K562 (cell line): ENCODE measurements around the gene MDK. TPM values are rescaled to one million over a fixed set of nuclear protein-coding genes. Genes with fewer than 3 reads are reported as not detected.

Source experiments
- ARID2 ChIP-seq: fragments of 450-650 bp; IDR thresholded peaks from 2 replicates; pipeline ENCODE4 v1.6.1; 2017; ENCODE audit warnings: antibody characterized with exemption, mild to moderate bottlenecking
- EHMT2 ChIP-seq: fragments of 450-650 bp; IDR thresholded peaks from 2 replicates; pipeline ENCODE4 v1.6.1; 2018; ENCODE audit warnings: antibody characterized with exemption
- EZH2 ChIP-seq: IDR thresholded peaks from 2 replicates; pipeline ENCODE4 v1.6.1; 2012; ENCODE audit warnings: low read depth, mild to moderate bottlenecking, inconsistent platforms, low read length, borderline replicate concordance
- RB1 ChIP-seq: fragments of 450-650 bp; IDR thresholded peaks from 2 replicates; pipeline ENCODE4 v1.6.1; 2017; ENCODE audit warnings: low read depth, mild to moderate bottlenecking
- SIN3A ChIP-seq, 2 experiments: fragments of 150-350 bp in 1 of 2; IDR thresholded peaks; 2 replicates each; pipeline ENCODE4 v1.6.1; 2011 to 2016; ENCODE audit warnings: borderline replicate concordance in 2 of 2, low read depth in 2 of 2, low read length in 2 of 2, mild to moderate bottlenecking in 2 of 2, moderate library complexity in 2 of 2; ENCODE audit not compliant: control insufficient read depth in 1 of 2
- XRCC5 ChIP-seq: fragments of 200-400 bp; formaldehyde crosslinking; IDR thresholded peaks from 2 replicates; pipeline ENCODE4 v1.6.1; 2017; ENCODE audit warnings: low read depth, mild to moderate bottlenecking, low read length
- ZNF212 ChIP-seq: fragments of 450-650 bp; formaldehyde crosslinking; IDR thresholded peaks from 2 replicates; pipeline ENCODE4 v1.4.0; 2020; ENCODE audit warnings: mild to moderate bottlenecking
- ZSCAN32 ChIP-seq: fragments of 450-650 bp; formaldehyde crosslinking; IDR thresholded peaks from 2 replicates; pipeline ENCODE4 v1.4.0; 2020; ENCODE audit warnings: mild to moderate bottlenecking, moderate library complexity
- polyA plus RNA-seq, 8 experiments: library from polyadenylated mRNA; depleted of rRNA in 4 of 8; stranded (reverse) in 5 of 8; unstranded in 3 of 8; fragments of >200 nt; fragmentation: Nextera tagmentation in 2 of 8; fragmentation: Illumina TruSeq in 1 of 8; extraction: Ambion mirVana in 2 of 8; extraction: Trizol in 1 of 8; gene quantifications; 2 replicates each; pipeline versions ENCODE4 v1.2.1 to v1.2.3, GENCODE V29; 2011 to 2014; ENCODE audit warnings: inconsistent platforms in 1 of 8, missing spikeins in 1 of 8
- total RNA-seq, 7 experiments: library from RNA; depleted of rRNA in 6 of 7; stranded (reverse); fragments of >200 nt in 6 of 7; fragmentation: Illumina TruSeq in 2 of 7; extraction: Trizol in 2 of 7; gene quantifications; 2 replicates each; pipeline versions ENCODE4 v1.2.1 to v1.2.3, GENCODE V29; 2011 to 2021; ENCODE audit warnings: low replicate concordance in 1 of 7
- TF ChIP-seq, protein P1 (sequence below), 2 experiments: IDR thresholded peaks; 2 replicates each; pipeline ENCODE4 v1.6.1; 2012; ENCODE audit warnings: improper control_type of control experiment in 2 of 2, low read depth in 2 of 2, low read length in 2 of 2, borderline replicate concordance in 1 of 2
- TF ChIP-seq, protein P2 (sequence below), 2 experiments: fragments of 450-650 bp; IDR thresholded peaks; 2 replicates each; pipeline ENCODE4 v1.6.1; 2018; ENCODE audit warnings: mild to moderate bottlenecking in 2 of 2, low read depth in 1 of 2; ENCODE audit not compliant: partially characterized antibody in 2 of 2
- TF ChIP-seq, protein P3 (sequence below): sonication (generic); formaldehyde crosslinking; IDR thresholded peaks from 2 replicates; pipeline ENCODE4 v1.8.0; 2022; ENCODE audit warnings: mild to moderate bottlenecking, missing genetic modification reagents
- TF ChIP-seq, protein P4 (sequence below): fragments of 450-650 bp; IDR thresholded peaks from 2 replicates; pipeline ENCODE4 v1.6.1; 2016; ENCODE audit warnings: mild to moderate bottlenecking

Gene MDK
- total and polyA plus RNA-seq, 9 of the 15 experiments (the other 6 are each of a cell fraction or from before 2014, with no cell fraction given): 20.7 to 700 (median 350) TPM

DNA sequence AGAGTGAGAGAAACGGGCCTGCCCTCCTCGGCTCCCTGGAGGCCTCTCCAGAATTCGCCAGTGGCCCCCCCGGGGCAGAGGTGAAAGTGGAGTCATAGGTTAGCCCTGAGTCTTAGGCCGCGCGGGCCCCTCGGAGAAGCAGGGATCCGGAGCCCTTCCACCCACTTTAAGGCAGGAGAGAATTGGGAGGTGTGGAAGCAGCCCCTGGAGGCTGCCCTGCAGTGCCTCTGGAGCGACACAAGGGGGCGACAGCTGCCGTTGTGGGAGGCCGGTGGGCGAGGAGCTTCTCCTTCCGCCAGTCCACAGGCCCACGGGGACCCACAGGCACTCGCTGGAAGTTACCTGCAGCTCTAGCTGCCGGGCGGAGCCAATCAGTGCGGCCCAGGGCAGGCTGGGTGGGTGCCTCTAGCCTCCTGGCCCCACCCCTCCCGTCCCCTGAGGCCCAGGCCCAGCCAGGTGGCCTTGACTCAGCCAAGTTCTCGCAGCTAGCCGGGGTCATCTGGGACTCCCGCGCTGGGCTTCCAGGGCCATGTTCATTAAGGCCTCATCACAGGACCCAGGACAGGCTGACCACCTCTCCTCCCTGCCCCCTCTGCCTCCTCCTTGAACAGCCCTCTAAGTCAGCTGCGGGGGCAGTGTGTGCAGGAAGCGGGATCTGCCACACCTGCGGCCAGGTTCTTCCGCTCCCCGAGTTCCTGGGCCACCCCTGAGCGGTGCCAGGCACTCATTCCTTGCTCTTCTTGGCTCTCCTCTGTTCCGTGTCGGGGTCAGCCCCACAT is 29.2 kb upstream of the MDK start (continued):
- TF ChIP-seq, protein P1, sequence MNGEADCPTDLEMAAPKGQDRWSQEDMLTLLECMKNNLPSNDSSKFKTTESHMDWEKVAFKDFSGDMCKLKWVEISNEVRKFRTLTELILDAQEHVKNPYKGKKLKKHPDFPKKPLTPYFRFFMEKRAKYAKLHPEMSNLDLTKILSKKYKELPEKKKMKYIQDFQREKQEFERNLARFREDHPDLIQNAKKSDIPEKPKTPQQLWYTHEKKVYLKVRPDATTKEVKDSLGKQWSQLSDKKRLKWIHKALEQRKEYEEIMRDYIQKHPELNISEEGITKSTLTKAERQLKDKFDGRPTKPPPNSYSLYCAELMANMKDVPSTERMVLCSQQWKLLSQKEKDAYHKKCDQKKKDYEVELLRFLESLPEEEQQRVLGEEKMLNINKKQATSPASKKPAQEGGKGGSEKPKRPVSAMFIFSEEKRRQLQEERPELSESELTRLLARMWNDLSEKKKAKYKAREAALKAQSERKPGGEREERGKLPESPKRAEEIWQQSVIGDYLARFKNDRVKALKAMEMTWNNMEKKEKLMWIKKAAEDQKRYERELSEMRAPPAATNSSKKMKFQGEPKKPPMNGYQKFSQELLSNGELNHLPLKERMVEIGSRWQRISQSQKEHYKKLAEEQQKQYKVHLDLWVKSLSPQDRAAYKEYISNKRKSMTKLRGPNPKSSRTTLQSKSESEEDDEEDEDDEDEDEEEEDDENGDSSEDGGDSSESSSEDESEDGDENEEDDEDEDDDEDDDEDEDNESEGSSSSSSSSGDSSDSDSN (IDR thresholded peaks at IDR 0.05; ENCODE audit: borderline replicate concordance in 1 of 2, low read depth in 2 of 2, low read length in 2 of 2): no peak
- TF ChIP-seq, protein P2, sequence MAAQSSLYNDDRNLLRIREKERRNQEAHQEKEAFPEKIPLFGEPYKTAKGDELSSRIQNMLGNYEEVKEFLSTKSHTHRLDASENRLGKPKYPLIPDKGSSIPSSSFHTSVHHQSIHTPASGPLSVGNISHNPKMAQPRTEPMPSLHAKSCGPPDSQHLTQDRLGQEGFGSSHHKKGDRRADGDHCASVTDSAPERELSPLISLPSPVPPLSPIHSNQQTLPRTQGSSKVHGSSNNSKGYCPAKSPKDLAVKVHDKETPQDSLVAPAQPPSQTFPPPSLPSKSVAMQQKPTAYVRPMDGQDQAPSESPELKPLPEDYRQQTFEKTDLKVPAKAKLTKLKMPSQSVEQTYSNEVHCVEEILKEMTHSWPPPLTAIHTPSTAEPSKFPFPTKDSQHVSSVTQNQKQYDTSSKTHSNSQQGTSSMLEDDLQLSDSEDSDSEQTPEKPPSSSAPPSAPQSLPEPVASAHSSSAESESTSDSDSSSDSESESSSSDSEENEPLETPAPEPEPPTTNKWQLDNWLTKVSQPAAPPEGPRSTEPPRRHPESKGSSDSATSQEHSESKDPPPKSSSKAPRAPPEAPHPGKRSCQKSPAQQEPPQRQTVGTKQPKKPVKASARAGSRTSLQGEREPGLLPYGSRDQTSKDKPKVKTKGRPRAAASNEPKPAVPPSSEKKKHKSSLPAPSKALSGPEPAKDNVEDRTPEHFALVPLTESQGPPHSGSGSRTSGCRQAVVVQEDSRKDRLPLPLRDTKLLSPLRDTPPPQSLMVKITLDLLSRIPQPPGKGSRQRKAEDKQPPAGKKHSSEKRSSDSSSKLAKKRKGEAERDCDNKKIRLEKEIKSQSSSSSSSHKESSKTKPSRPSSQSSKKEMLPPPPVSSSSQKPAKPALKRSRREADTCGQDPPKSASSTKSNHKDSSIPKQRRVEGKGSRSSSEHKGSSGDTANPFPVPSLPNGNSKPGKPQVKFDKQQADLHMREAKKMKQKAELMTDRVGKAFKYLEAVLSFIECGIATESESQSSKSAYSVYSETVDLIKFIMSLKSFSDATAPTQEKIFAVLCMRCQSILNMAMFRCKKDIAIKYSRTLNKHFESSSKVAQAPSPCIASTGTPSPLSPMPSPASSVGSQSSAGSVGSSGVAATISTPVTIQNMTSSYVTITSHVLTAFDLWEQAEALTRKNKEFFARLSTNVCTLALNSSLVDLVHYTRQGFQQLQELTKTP (IDR thresholded peaks at IDR 0.05; ENCODE audit: low read depth in 1 of 2, partially characterized antibody in 2 of 2): peak in 1 of 2 experiments; percentile 33
- TF ChIP-seq XRCC5 (peak; percentile 70; the same call in 1 of the 2 replicates), ZNF212 (CRISPR knock-in tag) (no peak), ZSCAN32 (CRISPR knock-in tag) (no peak), SIN3A (IDR thresholded peaks at IDR 0.05; ENCODE audit: borderline replicate concordance in 2 of 2, control insufficient read depth in 1 of 2, low read depth in 2 of 2, low read length in 2 of 2) (no peak), RB1 (peak; percentile 88; the same call in 1 of the 2 replicates), EZH2 (no peak), EHMT2 (no peak), ARID2 (no peak)
- TF ChIP-seq, protein P3, sequence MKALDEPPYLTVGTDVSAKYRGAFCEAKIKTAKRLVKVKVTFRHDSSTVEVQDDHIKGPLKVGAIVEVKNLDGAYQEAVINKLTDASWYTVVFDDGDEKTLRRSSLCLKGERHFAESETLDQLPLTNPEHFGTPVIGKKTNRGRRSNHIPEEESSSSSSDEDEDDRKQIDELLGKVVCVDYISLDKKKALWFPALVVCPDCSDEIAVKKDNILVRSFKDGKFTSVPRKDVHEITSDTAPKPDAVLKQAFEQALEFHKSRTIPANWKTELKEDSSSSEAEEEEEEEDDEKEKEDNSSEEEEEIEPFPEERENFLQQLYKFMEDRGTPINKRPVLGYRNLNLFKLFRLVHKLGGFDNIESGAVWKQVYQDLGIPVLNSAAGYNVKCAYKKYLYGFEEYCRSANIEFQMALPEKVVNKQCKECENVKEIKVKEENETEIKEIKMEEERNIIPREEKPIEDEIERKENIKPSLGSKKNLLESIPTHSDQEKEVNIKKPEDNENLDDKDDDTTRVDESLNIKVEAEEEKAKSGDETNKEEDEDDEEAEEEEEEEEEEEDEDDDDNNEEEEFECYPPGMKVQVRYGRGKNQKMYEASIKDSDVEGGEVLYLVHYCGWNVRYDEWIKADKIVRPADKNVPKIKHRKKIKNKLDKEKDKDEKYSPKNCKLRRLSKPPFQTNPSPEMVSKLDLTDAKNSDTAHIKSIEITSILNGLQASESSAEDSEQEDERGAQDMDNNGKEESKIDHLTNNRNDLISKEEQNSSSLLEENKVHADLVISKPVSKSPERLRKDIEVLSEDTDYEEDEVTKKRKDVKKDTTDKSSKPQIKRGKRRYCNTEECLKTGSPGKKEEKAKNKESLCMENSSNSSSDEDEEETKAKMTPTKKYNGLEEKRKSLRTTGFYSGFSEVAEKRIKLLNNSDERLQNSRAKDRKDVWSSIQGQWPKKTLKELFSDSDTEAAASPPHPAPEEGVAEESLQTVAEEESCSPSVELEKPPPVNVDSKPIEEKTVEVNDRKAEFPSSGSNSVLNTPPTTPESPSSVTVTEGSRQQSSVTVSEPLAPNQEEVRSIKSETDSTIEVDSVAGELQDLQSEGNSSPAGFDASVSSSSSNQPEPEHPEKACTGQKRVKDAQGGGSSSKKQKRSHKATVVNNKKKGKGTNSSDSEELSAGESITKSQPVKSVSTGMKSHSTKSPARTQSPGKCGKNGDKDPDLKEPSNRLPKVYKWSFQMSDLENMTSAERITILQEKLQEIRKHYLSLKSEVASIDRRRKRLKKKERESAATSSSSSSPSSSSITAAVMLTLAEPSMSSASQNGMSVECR (CRISPR knock-in tag): no peak
- TF ChIP-seq, protein P4, sequence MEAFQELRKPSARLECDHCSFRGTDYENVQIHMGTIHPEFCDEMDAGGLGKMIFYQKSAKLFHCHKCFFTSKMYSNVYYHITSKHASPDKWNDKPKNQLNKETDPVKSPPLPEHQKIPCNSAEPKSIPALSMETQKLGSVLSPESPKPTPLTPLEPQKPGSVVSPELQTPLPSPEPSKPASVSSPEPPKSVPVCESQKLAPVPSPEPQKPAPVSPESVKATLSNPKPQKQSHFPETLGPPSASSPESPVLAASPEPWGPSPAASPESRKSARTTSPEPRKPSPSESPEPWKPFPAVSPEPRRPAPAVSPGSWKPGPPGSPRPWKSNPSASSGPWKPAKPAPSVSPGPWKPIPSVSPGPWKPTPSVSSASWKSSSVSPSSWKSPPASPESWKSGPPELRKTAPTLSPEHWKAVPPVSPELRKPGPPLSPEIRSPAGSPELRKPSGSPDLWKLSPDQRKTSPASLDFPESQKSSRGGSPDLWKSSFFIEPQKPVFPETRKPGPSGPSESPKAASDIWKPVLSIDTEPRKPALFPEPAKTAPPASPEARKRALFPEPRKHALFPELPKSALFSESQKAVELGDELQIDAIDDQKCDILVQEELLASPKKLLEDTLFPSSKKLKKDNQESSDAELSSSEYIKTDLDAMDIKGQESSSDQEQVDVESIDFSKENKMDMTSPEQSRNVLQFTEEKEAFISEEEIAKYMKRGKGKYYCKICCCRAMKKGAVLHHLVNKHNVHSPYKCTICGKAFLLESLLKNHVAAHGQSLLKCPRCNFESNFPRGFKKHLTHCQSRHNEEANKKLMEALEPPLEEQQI: no peak
